ENCODE results near the gene WDR81.
"Not testable (repeated sequence)": the region's sequence is repeated elsewhere in the genome, so short reads cannot be mapped to it uniquely, and the experiment has no call there.

Gene WDR81

DNA sequence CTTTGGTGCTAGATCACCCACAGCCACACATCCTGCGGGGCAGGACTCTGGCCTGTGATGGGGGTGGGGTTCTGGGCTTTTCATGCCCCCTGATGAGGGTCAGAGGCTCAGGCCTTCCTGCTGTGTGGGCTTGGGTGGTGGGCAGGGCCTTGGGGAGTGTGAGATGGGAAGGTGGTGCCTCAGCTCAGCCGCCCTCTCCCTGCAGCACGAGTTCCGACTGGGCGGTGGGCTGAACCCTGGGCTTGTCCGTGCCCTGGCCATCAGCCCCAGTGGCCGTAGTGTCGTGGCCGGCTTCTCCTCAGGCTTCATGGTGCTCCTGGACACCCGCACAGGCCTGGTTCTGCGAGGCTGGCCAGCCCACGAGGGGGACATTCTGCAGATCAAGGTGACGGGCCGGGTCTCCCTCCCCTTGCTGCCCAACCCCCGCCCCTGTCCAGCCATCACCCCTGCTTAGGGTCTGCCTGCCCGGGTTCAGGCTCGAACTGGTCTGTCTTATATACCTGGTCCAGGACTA, 11.4 kb downstream of the WDR81 start:
- Histone ChIP-seq H3K9me3 (ENCODE audit: control insufficient read depth, insufficient read depth, low read length) (no peaks in the 10 kb centered on the region), H3K79me2 (ENCODE audit: control insufficient read depth, low read length) (peaks cover 18% of the 10 kb centered on the region), H3K27ac (ENCODE audit: low read depth, low read length) (peak overlapping the region; percentile 99), H3K4me1 (ENCODE audit: control insufficient read depth, low read length) (peaks cover 63% of the 10 kb centered on the region), H4K20me1 (ENCODE audit: control insufficient read depth, insufficient read depth, low read depth, low read length) (no peaks in the 10 kb centered on the region), H3F3A (ENCODE audit: control insufficient read depth, insufficient read depth) (peaks cover 20% of the 10 kb centered on the region), H3K4me2 (ENCODE audit: low read length) (peak overlapping the region; percentile 98), H3K4me3 (ENCODE audit: low read length) (peak overlapping the region; percentile 77), H3K36me3 (ENCODE audit: control insufficient read depth, low read length) (peaks cover 42% of the 10 kb centered on the region), H3K27me3 (ENCODE audit: control insufficient read depth, low read length) (no peaks in the 10 kb centered on the region), H3K9me2 (replicated peaks; ENCODE audit: control insufficient read depth, low read length) (no peaks in the 10 kb centered on the region)
- no peak for TF ChIP-seq EZH2phosphoT487 (IDR thresholded peaks at IDR 0.05; ENCODE audit: borderline replicate concordance, low read length)
- TF ChIP-seq, protein P1, sequence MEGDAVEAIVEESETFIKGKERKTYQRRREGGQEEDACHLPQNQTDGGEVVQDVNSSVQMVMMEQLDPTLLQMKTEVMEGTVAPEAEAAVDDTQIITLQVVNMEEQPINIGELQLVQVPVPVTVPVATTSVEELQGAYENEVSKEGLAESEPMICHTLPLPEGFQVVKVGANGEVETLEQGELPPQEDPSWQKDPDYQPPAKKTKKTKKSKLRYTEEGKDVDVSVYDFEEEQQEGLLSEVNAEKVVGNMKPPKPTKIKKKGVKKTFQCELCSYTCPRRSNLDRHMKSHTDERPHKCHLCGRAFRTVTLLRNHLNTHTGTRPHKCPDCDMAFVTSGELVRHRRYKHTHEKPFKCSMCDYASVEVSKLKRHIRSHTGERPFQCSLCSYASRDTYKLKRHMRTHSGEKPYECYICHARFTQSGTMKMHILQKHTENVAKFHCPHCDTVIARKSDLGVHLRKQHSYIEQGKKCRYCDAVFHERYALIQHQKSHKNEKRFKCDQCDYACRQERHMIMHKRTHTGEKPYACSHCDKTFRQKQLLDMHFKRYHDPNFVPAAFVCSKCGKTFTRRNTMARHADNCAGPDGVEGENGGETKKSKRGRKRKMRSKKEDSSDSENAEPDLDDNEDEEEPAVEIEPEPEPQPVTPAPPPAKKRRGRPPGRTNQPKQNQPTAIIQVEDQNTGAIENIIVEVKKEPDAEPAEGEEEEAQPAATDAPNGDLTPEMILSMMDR (IDR thresholded peaks at IDR 0.05; ENCODE audit: low read depth, low read length, poor library complexity, severe bottlenecking), result no peak

DNA sequence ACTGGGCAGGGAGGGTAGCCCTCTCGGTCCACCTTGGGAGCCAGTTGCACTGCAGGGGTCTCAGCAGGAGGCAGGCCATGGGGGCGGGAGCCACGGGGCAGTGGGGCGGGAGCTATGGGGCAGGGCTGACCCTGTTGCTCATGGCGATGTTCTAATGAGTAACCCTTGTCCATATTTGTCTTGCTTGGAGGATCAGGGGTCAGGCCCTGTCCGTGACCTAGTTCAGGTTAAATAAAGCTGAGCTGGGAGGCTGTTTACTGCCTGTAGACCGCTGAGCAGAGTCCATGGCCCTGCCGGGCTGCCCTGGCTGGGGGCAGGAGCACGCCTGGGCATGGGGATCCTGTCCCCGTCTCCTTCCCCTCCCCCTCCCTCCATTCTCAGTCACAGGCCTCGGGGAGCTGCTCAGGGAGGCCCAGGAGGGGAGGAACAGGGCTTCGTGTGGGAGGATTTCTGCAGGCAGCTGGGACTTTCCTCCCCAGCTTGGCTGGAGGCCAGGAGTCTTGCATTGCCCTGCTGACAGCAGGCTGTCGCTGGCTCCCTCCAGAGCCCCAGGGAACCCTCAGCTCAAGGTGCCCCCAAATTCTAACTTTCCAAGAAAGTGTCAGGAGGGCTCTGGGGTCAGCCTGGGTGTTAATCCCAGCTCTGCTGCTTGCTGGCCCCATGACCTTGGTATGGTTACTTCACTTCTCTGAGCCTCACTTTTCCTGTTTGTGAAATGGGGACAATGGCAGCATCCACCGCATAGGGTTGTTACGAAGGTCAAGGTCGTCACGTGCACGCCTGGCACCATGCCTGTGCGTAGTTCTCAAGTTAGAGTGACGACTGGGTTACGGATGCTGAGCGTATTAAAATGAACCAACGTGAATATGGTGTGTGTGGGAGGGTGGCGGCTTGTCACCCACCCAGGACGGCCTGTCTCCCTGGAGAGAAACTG, 12.1 kb downstream of the WDR81 start:
- H3K4me2 ChIP-seq (ENCODE audit: low read length), result peak overlapping the region; percentile 98

DNA sequence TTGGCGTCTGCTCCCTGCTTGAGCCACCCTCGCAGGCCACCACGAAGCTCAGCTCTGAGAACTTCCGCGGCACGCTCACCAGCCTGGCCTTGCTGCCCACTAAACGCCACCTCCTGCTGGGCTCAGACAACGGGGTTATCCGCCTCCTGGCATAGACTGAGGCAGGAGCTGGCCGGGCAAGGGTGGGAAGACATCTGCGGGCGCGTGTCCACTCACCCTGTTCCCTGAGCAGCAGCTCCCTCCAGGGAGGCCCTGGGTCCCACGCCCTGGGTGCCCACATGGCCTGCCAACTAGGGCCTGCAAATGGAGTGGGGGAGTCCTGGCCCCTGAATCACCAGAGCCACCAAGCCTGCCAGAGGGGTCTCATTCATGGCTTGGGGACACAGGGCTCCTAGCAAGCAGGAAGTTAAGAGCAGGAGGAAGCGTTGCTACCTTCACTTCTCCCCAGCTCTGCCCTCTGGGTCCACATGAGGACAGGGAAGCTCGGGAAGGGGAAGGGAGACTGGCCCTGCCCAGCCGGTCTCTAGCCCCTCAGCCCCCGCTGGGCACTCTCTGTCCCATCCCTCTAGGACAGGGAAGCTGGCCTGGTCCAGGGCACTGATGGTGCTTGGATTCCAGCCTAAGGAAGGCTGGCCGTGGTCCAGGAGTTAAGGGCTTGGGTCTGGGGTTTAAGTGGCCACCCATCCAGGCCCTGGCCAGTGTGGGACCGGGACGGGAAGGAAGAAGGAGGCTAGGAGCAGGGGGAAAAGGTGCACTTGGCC, 13.2 kb downstream of the WDR81 start:
- H3K27ac ChIP-seq (ENCODE audit: low read depth, low read length), result no peak overlapping the region

More for the DNA sequence above, 12.1 kb downstream of the WDR81 start:
- H3F3A ChIP-seq (ENCODE audit: control insufficient read depth, insufficient read depth), result peaks cover 20% of the 10 kb centered on the region
- no peaks in the 10 kb centered on the region for H4K20me1 ChIP-seq (ENCODE audit: control insufficient read depth, insufficient read depth, low read depth, low read length)
- peaks cover 56% of the 10 kb centered on the region for H3K4me1 ChIP-seq (ENCODE audit: control insufficient read depth, low read length)
- no peaks in the 10 kb centered on the region for H3K9me2 ChIP-seq (replicated peaks; ENCODE audit: control insufficient read depth, low read length)
- H3K36me3 ChIP-seq (ENCODE audit: control insufficient read depth, low read length), result peaks cover 37% of the 10 kb centered on the region
- H3K4me3 ChIP-seq (ENCODE audit: low read length), result peak overlapping the region; percentile 77
- peak overlapping the region; percentile 99 for H3K27ac ChIP-seq (ENCODE audit: low read depth, low read length)
- H3K9me3 ChIP-seq (ENCODE audit: control insufficient read depth, insufficient read depth, low read length), result no peaks in the 10 kb centered on the region
- no peaks in the 10 kb centered on the region for H3K27me3 ChIP-seq (ENCODE audit: control insufficient read depth, low read length)
- peaks cover 13% of the 10 kb centered on the region for H3K79me2 ChIP-seq (ENCODE audit: control insufficient read depth, low read length)
- TF ChIP-seq, protein P1 (IDR thresholded peaks at IDR 0.05; ENCODE audit: low read depth, low read length, poor library complexity, severe bottlenecking), result no peak
- no peak for TF ChIP-seq EZH2phosphoT487 (IDR thresholded peaks at IDR 0.05; ENCODE audit: borderline replicate concordance, low read length)

DNA sequence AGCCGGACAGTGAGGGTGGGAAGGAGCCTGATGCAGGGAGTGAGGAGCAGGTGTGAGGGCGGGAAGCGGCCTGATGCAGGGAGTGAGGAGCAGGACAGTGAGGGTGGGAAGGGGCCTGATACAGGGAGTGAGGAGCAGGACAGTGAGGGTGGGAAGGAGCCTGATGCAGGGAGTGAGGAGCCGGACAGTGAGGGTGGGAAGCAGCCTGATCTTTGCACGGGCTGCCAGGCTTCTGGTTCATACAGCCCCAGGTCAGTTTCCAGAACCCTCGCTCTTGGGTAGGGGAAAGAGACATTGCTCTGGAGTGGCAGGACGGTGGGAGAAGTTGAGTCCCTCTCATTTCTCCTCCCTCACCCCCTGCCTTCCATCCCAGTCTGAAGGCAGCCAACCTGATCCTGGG, 17.4 kb downstream of the WDR81 start:
- H3K4me3 ChIP-seq (ENCODE audit: low read length); H3K9me3 ChIP-seq (ENCODE audit: control insufficient read depth, insufficient read depth, low read length); H3K79me2 ChIP-seq (ENCODE audit: control insufficient read depth, low read length); H3K9me2 ChIP-seq (replicated peaks; ENCODE audit: control insufficient read depth, low read length); H3K27ac ChIP-seq (ENCODE audit: low read depth, low read length); H4K20me1 ChIP-seq (ENCODE audit: control insufficient read depth, insufficient read depth, low read depth, low read length); H3F3A ChIP-seq (ENCODE audit: control insufficient read depth, insufficient read depth); H3K4me1 ChIP-seq (ENCODE audit: control insufficient read depth, low read length); H3K27me3 ChIP-seq (ENCODE audit: control insufficient read depth, low read length); H3K4me2 ChIP-seq (ENCODE audit: low read length): not testable (repeated sequence)
- H3K36me3 ChIP-seq (ENCODE audit: control insufficient read depth, low read length), result peaks cover 13% of the 10 kb centered on the region

More for the DNA sequence above, 13.2 kb downstream of the WDR81 start:
- Histone ChIP-seq H3K4me1 (ENCODE audit: control insufficient read depth, low read length) (peaks cover 47% of the 10 kb centered on the region), H3K27me3 (ENCODE audit: control insufficient read depth, low read length) (no peaks in the 10 kb centered on the region), H4K20me1 (ENCODE audit: control insufficient read depth, insufficient read depth, low read depth, low read length) (no peaks in the 10 kb centered on the region), H3K9me3 (ENCODE audit: control insufficient read depth, insufficient read depth, low read length) (no peaks in the 10 kb centered on the region), H3K36me3 (ENCODE audit: control insufficient read depth, low read length) (peaks cover 37% of the 10 kb centered on the region), H3K79me2 (ENCODE audit: control insufficient read depth, low read length) (peaks cover 13% of the 10 kb centered on the region), H3K9me2 (replicated peaks; ENCODE audit: control insufficient read depth, low read length) (no peaks in the 10 kb centered on the region), H3K4me2 (ENCODE audit: low read length) (no peak overlapping the region), H3F3A (ENCODE audit: control insufficient read depth, insufficient read depth) (peaks cover 18% of the 10 kb centered on the region), H3K4me3 (ENCODE audit: low read length) (no peak overlapping the region)
- TF ChIP-seq EZH2phosphoT487 (IDR thresholded peaks at IDR 0.05; ENCODE audit: borderline replicate concordance, low read length), result no peak
- TF ChIP-seq, protein P1 (IDR thresholded peaks at IDR 0.05; ENCODE audit: low read depth, low read length, poor library complexity, severe bottlenecking), result no peak

All from DOHH2 (cell line).